Ramos (cell line): ENCODE measurements around the gene KIF3C.

Experiments
- in situ Hi-C: fragments of 300-500 bp; cut with MboI; formaldehyde crosslinking; loops from one replicate; pipeline ENCODE4 v1.14.3; 2022; ENCODE audit warnings: low sequenced_read_pairs; ENCODE audit not compliant: unreplicated experiment

The KIF3C gene

GRCh38 chr2:25885933-25886332 lies 96.4 kb downstream of the KIF3C start:
- in situ Hi-C loops = no loop called here

GRCh38 chr2:25881764-25882163 lies 100.5 kb downstream of the KIF3C start:
- in situ Hi-C loops = no loop called here

- in situ Hi-C loops = no loop called here
These were observed 103.1 kb downstream of the KIF3C start for GRCh38 chr2:25879133-25879730.

- in situ Hi-C loops = no loop called here
These were observed 103.8 kb downstream of the KIF3C start, which contains the start of gene ASXL2 for GRCh38 chr2:25878361-25879132. ASXL2 (minus strand) TSS chr2:25878487; CDS start chr2:25878222, 265 bp downstream.

- in situ Hi-C loops = no loop called here
These were observed 104.6 kb downstream of the KIF3C start for GRCh38 chr2:25877431-25878360.
